Measurements from ENCODE around the gene ATP9B.

ATP9B gene

GRCh38 chr18:79227621-79228020 is 158.4 kb downstream of the ATP9B start:
- TF ChIP-seq, protein P1, sequence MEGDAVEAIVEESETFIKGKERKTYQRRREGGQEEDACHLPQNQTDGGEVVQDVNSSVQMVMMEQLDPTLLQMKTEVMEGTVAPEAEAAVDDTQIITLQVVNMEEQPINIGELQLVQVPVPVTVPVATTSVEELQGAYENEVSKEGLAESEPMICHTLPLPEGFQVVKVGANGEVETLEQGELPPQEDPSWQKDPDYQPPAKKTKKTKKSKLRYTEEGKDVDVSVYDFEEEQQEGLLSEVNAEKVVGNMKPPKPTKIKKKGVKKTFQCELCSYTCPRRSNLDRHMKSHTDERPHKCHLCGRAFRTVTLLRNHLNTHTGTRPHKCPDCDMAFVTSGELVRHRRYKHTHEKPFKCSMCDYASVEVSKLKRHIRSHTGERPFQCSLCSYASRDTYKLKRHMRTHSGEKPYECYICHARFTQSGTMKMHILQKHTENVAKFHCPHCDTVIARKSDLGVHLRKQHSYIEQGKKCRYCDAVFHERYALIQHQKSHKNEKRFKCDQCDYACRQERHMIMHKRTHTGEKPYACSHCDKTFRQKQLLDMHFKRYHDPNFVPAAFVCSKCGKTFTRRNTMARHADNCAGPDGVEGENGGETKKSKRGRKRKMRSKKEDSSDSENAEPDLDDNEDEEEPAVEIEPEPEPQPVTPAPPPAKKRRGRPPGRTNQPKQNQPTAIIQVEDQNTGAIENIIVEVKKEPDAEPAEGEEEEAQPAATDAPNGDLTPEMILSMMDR (IDR thresholded peaks at IDR 0.05): no peak
- no peak for TF ChIP-seq ZFX (IDR thresholded peaks at IDR 0.05; ENCODE audit: borderline replicate concordance)
- no peak overlapping the region for H3K27ac ChIP-seq

- TF ChIP-seq, protein P1 (IDR thresholded peaks at IDR 0.05): no peak
- TF ChIP-seq ZFX (IDR thresholded peaks at IDR 0.05; ENCODE audit: borderline replicate concordance): no peak
- H3K27ac ChIP-seq: no peak overlapping the region
These were observed 160.2 kb downstream of the ATP9B start for GRCh38 chr18:79229431-79229830.

DNA sequence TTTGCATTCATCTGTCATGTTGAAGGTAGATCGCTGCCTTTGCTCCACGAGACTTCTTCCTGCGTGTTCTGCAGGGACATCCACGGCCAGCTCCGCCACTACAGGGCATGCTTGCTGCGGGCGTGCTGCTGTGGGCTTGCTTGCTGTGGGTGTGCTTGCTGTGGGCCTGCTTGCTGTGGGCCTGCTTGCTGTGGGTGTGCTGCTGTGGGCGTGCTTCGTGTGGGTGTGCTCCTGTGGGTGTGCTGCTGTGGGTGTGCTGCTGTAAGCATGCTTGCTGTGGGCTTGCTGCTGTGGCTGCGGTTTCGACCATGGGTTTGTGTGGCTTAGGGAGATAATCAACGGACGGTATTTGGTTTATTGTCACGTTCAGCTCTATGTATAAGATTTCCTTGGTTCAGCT is 165.2 kb downstream of the ATP9B start:
- no peak for TF ChIP-seq ZFX (IDR thresholded peaks at IDR 0.05; ENCODE audit: borderline replicate concordance)
- TF ChIP-seq, protein P1 (IDR thresholded peaks at IDR 0.05): no peak
- no peak overlapping the region for H3K27ac ChIP-seq

DNA sequence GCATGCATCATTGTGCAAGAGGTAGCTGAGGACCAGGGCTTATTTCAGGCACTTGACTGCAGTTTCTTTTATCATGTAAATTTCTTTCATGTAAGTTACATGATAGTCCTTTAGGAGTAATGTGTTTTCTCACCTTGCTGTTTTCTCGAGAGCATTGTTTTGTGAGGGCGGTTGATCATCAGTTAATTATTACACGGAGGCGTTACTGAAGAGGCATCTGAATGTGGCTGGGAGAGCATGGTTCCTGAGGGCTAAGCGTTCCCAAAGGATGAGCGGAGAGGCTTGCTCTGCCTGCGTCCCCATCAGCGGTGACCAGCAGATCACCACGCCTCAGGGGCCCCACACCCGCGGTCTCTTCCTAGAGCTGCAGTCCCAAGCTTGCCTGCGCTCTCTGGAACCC is 170.4 kb downstream of the ATP9B start:
- H3K27ac ChIP-seq: no peak overlapping the region
- TF ChIP-seq ZFX (IDR thresholded peaks at IDR 0.05; ENCODE audit: borderline replicate concordance): no peak
- TF ChIP-seq, protein P1 (IDR thresholded peaks at IDR 0.05): no peak

GRCh38 chr18:79241755-79242154 is 172.6 kb downstream of the ATP9B start:
- TF ChIP-seq ZFX (IDR thresholded peaks at IDR 0.05; ENCODE audit: borderline replicate concordance): no peak
- TF ChIP-seq, protein P1 (IDR thresholded peaks at IDR 0.05): no peak
- H3K27ac ChIP-seq: no peak overlapping the region

DNA sequence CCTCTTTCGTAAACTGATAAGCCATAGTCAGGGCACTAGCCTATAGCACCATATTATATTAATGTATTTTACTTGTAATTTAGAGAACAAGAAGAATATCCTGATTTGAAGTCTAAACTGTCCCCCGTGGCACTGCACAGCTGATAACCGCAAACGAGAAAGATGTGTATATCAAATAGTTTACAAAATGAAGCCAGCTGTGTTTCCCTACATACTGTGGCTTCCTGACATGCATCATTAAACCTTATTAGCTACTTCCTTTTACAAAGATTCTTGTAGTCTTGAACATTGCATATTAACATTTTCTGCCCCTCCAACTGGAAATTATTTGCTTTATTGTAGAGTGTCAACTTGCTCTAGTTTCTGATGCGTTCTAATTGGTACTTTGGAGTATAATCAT is 173.1 kb downstream of the ATP9B start:
- no peak overlapping the region for H3K27ac ChIP-seq
- TF ChIP-seq ZFX (IDR thresholded peaks at IDR 0.05; ENCODE audit: borderline replicate concordance): no peak
- TF ChIP-seq, protein P1 (IDR thresholded peaks at IDR 0.05): no peak

- H3K27ac ChIP-seq: no peak overlapping the region
These were observed 176.4 kb downstream of the ATP9B start for GRCh38 chr18:79245517-79246001.

More at GRCh38 chr18:79245517-79246001, 176.4 kb downstream of the ATP9B start:
- TF ChIP-seq, protein P1 (IDR thresholded peaks at IDR 0.05): no peak
- no peak for TF ChIP-seq ZFX (IDR thresholded peaks at IDR 0.05; ENCODE audit: borderline replicate concordance)
